SHP77 (cell line): ENCODE results near the gene GALNT6.
"Not testable (repeated sequence)": the region's sequence is repeated elsewhere in the genome, so short reads cannot be mapped to it uniquely, and the experiment has no call there.

Experiments used
- DNase-seq, 2 experiments: peaks; one replicate each; lab custom pipeline; 2025; lab: John Stamatoyannopoulos, UW

Gene GALNT6

DNA sequence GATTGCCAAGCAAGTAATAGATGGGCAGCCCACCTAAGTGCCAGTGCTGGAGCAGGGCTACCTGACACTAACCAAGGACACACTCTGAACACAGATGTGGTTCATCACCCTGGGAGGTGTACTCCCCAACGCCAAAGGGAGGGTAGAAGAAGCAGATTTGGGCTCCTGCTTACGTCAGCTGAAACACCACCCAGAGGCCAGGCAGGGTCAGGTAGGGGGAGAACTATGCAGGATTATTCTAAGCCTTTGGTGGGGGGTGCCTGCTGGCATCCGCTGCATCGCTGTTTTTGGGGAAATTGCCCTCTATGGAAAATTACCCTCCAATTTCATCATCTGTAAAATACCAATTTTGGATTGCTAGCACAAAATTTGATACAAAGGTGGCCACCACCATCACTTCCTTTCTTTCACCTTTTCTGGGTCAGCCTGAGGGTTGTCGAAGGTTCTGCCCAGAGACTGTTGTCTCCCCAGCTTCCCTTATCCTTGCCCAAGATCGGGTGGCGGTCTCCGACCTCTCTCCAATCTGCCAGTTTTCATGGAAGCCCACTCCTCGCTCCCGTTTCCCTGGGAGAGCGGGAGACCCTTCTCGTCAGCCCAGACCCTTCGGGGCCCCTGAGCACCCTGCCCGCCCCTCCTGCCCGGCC, 67.8 kb downstream of the GALNT6 start:
- DNase-seq, result no peak

DNA sequence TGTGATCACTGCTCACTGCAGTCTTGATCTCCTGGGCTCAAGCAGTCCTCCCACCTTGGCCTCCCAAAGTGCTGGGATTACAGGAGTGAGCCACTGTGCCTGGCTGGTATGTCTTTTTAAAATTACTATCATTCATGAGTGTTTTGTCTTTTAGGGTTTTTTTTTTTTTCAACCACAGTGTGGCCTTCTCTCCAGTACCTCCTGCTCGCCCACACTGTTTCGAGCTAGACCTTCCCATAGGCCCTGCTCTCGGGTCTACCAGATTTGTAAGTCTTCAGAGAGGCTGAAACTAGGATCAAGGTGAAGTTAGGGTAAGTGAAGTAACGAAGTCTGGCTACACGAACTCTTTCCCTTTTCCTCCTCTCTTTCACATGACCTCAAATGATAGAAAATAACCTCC, 68.8 kb downstream of the GALNT6 start:
- DNase-seq, result no peak

DNA sequence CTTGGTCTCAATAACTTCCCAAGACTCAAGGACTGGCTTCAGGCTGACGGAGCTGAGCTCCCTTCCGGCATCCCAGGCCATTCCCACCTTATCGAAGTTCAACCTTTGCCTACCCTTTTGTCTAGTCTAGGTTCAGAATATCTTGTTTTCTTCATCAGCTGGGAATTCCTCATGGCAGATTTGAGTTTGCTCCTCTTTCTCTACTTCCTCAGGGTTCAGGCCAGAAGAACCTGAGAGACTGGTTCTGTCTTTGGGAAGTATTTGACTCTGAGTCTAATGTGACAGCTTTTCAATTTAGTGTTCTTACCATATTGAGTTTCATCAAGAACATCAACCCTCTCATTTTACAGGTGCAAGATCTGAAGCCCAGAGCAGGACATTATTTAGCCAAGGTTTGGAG, 69.3 kb downstream of the GALNT6 start:
- DNase-seq, result no peak

DNA sequence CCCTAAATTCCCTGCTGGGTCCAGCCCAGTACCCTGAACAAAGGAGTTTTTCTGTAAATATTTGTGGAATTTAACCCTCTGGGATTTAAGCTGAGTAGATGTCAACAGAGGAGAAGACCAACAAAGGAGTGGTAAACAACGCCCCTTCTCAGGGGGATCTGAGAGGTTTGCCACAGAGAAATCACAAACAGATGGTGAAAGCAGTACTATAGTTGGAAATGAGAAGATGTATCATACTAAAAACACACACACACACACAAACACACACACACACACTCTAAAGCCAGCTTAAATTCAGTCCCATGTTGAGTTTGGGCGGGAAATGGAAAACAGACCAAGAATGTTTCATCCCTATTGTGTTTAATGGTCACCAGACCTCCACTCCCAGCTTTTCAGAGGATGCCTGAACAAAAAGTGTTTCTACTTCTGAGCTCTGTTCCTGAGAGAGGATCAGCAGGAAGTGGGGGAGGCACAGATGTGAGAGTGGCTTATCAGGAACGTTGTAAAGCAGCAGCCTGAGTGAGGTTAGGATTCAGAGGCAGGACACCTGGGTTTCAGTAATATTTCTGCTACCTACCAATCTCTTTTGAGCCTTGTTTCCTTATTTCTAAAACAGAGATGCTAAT, 70.4 kb downstream of the GALNT6 start:
- DNase-seq, result no peak

DNA sequence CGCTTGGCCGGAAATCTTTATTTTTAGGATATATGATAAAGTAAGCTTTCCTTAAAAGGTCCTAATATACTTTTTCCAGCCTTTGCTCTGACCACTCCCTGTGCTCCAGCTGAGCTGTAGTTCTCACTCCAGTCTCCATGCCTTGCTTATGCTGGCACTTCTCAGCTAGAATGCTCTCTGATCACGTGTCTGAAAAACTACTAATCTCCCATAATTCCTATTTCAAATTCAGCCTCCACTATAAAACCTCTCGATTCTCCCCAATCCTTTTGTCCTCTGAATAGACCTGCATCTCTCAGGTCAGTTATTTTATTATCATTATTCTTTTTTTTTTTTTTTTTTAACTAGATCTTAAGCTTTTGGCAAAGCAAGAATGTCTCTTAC, 70.9 kb downstream of the GALNT6 start:
- no peak for DNase-seq

DNA sequence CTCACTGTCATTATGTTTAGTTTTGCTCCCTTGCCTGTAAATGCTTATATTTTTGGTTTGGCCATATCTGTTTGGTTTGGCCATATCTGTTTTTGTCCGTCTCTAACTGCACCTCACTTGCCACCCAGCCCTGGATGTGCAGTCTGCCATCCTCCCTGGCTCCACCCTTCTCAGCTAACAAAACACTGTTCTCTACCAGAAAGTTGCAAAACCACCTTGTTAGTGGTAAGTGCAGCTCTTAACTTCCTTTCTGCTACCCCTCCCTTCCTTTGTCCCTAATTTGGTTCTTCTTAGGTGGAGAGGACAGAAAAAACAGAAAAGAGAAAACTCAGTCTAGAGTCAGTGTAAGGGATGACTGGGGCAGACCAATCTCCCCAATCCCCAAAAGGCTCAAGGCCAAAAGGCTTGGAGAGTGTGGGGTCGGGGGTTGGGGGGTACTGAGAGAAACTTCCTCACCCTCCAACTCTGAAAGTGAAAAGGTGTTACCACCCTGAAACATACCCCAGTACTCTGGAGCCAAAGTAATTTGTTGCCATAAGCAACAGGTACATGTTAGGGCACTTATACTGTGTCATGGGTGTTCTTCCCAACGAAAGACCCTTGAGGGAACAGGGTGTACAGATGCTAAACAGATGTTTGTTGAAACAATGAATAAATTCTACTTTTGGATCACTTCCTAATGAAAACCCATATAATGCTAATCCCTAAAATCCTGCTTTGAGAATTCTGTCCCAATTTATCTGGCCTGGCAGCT, 72.2 kb downstream of the GALNT6 start:
- DNase-seq, result no peak

DNA sequence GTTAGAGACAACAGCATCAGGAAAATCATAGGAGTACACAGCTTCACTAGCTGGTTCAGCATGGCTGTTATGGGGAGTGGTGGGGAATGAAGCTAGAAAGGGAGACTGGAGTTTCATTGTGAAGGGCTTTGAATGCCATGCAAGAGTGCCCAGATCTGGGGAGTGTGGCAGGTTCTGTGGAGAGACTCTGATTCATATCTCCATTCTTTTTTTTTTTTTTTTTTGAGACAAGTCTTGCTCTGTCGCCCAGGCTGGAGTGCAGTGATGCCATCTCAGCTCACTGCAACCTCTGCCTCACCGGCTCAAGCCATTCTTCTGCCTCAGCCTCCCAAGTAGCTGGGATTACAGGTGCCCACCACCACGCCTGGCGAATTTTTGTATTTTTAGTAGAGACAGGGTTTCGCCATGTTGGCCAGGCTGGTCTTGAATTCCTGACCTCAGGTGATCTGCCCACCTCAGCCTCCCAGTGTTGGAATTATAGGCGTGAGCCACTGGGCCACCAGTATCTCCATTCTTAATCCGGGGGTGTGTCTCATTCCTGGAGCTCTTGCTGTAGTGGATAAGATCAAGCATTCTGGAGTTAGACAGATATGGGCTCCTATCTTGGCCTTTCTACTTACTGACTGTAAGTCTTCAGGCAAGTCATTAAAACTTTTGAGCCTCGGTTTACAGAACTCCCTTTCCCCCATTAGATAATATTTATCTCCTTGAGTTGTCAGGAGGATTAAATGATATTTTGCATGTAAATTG, 73.0 kb downstream of the GALNT6 start:
- not testable (repeated sequence) for DNase-seq

DNA sequence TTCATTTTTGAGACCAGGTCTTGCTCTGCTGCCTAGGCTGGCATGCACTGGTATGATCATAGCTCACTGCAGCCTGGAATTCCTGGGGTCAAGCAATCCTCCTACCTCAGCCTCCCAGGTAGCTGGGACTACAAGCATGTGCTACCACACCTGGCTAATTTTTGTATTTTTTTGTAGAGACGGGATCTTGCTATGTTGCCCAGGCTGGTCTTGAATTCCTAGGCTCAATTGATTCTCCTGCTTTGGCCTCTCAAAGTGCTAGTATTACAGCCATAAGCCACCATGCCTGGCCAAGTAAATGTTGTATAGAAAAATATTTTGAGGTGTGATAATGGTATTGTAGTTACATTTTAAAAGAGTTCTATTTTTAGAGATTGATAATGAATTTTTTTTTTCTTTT, 79.8 kb downstream of the GALNT6 start:
- DNase-seq, result no peak

DNA sequence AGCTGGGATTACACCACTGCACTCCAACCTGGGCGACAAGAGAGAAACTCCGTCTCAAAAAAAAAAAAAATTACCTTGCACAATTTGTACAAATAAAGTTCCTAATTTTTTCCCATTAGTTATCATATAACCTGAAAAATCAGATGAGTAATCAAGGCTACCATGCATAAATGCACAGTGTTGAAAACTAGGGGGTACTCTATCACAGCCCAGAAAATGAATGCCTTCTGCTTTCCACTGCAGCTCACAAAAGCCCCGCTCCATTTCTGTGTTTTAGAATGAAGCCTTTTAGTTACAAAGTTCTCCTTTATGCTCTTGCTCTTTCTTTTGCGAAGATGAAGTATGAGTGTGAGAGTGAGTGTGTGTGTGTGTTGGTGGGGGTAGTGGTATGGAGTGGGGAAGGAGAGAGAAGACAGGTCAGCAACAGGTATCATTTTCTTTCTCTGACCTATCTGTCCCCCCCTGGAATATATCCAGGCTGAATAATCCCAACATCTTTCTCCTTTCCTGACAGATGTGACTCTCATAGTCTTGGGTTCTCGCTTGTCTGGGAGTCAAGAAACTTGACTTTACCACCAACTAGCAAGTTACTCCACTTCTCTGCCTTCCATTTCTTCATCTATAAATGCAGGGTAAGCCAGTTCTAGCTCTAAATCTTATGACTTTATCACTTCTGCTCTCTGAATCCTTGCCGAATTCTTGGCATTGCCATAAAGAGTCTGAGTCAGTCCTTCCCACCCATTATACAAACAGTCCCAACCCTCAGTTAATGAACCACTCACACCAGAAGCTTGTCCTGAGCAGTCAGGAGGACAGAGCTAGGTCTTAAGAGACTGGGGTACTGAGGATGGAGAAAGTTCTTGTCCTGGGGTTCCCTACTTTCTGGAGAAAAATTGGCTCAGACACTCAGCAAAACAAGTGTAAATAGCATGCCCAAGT, 83.3 kb downstream of the GALNT6 start:
- DNase-seq, result no peak

DNA sequence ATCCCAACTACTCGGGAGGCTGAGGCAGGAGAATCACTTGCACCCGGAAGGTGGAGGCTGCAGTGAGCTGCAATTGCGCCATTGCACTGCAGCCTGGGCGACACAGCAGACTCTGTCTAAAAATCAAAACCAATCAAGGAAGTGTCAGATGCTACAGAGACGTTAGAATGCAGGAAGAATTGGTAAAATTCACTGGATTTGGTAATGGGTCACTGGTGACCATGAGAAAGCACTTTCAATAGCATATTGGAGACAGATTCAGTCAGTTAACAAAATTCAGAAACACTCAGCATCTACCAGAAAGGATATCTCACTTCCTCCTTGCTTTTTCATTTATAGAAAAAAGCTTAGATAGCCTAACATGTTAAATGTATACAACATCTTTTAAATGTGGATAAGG, 84.7 kb downstream of the GALNT6 start:
- no peak for DNase-seq
